ENCODE measurements around the gene SMG5. TPM values are rescaled to one million over a fixed set of nuclear protein-coding genes. Genes with fewer than 3 reads are reported as not detected.

Gene SMG5
- total RNA-seq, 1 donor from 2014 or later: 91.0 TPM

DNA sequence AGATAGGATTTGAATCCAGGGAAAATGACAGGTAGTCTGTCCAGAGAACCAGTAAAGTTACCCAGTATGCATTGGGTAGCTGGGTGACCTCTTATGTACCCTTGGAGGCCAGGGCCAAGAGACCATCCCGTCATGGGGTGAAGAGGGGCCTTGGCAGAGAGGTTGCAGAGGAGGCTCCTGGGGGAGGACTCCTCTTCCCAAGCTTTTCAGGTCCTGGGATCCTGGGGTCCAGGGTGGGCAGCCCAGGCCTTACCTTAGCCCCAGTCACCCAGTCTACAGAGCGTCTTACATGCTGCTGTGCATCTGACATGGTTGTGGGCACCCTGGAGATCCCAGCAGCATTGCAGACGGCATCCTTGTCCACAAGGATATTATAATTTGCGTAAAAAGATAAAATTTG is 55.8 kb downstream of the SMG5 start:
- peaks cover 5% of the 10 kb centered on the region for H3K4me1 Mint-ChIP-seq (ENCODE audit: unreplicated experiment)
- DNase-seq (ENCODE audit: extremely low spot score, unreplicated experiment): no peak
- H3K36me3 Mint-ChIP-seq: peaks cover 17% of the 10 kb centered on the region
- H3K4me3 Mint-ChIP-seq: no peak overlapping the region
- no peak overlapping the region for H3K27ac Mint-ChIP-seq
- H3K9me3 Mint-ChIP-seq: no peaks in the 10 kb centered on the region
- H3K27me3 Mint-ChIP-seq: no peaks in the 10 kb centered on the region
- TF ChIP-seq, protein P1, sequence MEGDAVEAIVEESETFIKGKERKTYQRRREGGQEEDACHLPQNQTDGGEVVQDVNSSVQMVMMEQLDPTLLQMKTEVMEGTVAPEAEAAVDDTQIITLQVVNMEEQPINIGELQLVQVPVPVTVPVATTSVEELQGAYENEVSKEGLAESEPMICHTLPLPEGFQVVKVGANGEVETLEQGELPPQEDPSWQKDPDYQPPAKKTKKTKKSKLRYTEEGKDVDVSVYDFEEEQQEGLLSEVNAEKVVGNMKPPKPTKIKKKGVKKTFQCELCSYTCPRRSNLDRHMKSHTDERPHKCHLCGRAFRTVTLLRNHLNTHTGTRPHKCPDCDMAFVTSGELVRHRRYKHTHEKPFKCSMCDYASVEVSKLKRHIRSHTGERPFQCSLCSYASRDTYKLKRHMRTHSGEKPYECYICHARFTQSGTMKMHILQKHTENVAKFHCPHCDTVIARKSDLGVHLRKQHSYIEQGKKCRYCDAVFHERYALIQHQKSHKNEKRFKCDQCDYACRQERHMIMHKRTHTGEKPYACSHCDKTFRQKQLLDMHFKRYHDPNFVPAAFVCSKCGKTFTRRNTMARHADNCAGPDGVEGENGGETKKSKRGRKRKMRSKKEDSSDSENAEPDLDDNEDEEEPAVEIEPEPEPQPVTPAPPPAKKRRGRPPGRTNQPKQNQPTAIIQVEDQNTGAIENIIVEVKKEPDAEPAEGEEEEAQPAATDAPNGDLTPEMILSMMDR (conservative IDR thresholded peaks at IDR 0.05): no peak

DNA sequence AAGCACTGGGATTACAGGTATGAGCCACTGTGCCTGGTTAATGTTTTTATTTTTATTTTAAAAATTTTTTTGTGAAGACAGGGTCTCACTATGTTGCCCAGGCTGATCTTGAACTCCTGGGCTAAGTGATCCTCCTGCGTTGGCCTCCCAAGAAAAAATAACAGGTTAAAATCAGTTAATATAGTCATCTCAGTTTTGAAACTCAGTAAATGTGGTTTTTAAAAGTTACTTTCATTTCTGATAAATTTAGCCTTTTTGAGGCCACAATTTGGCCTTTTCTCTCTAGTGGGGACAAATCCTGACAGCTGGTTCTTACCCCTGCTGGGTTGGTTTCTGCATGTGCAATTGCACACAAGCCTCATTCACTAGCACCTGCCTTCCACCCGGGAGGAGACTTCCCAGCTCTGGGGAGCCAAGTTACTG is 56.5 kb downstream of the SMG5 start:
- TF ChIP-seq, protein P1 (conservative IDR thresholded peaks at IDR 0.05): no peak
- Mint-ChIP-seq H3K9me3 (no peaks in the 10 kb centered on the region), H3K4me3 (no peak overlapping the region), H3K27me3 (no peaks in the 10 kb centered on the region), H3K4me1 (ENCODE audit: unreplicated experiment) (peaks cover 5% of the 10 kb centered on the region), H3K36me3 (peaks cover 19% of the 10 kb centered on the region), H3K27ac (no peak overlapping the region)
- no peak for DNase-seq (ENCODE audit: extremely low spot score, unreplicated experiment)

- H3K27ac Mint-ChIP-seq: peak overlapping the region; percentile 71
These were observed 57.0 kb downstream of the SMG5 start for GRCh38 chr1:156225677-156226014.

GRCh38 chr1:156221986-156222692 is 60.5 kb downstream of the SMG5 start:
- no peak overlapping the region for H3K4me3 Mint-ChIP-seq
- no peak overlapping the region for H3K27ac Mint-ChIP-seq
- TF ChIP-seq, protein P1 (conservative IDR thresholded peaks at IDR 0.05): no peak
- no peak for DNase-seq (ENCODE audit: extremely low spot score, unreplicated experiment)
- H3K9me3 Mint-ChIP-seq: no peaks in the 10 kb centered on the region
- H3K36me3 Mint-ChIP-seq: peaks cover 21% of the 10 kb centered on the region
- H3K4me1 Mint-ChIP-seq (ENCODE audit: unreplicated experiment): peaks cover 5% of the 10 kb centered on the region
- H3K27me3 Mint-ChIP-seq: no peaks in the 10 kb centered on the region

More at GRCh38 chr1:156225677-156226014, 57.0 kb downstream of the SMG5 start:
- Mint-ChIP-seq H3K36me3 (peaks cover 23% of the 10 kb centered on the region), H3K9me3 (no peaks in the 10 kb centered on the region), H3K27me3 (no peaks in the 10 kb centered on the region), H3K4me3 (no peak overlapping the region), H3K4me1 (ENCODE audit: unreplicated experiment) (peaks cover 5% of the 10 kb centered on the region)
- no peak for DNase-seq (ENCODE audit: extremely low spot score, unreplicated experiment)
- TF ChIP-seq, protein P1 (conservative IDR thresholded peaks at IDR 0.05): no peak

DNA sequence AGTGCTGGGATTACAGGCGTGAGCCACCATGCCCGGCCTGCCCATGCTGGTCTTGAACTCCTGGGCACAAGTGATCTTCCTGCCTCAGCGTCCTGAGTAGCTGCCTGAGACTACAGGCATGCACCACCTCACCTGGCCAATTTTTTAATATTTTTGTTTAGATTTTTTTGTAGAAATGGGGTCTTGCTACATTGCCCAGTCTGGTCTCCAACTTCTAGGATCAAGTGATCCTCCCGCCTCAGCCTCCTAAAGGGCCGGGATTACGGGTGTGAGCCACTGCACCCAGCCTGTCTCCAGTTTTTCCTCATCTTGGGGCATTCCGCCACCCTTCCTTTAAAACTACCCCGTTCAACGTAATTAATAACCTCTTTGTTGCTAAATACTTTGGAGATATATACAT is 62.4 kb downstream of the SMG5 start:
- H3K4me3 Mint-ChIP-seq: no peak overlapping the region

More for the DNA sequence above, 62.4 kb downstream of the SMG5 start:
- Mint-ChIP-seq H3K4me1 (ENCODE audit: unreplicated experiment) (peaks cover under 1% of the 10 kb centered on the region), H3K36me3 (peaks cover 17% of the 10 kb centered on the region), H3K9me3 (no peaks in the 10 kb centered on the region), H3K27me3 (no peaks in the 10 kb centered on the region), H3K27ac (no peak overlapping the region)
- TF ChIP-seq, protein P1 (conservative IDR thresholded peaks at IDR 0.05): no peak
- DNase-seq (ENCODE audit: extremely low spot score, unreplicated experiment): no peak
